OCI-M2 (cell line): ENCODE measurements around the gene INSYN2B.
"Not testable (repeated sequence)": the region's sequence is repeated elsewhere in the genome, so short reads cannot be mapped to it uniquely, and the experiment has no call there.

Experiments
- DNase-seq: peaks from one replicate; lab custom pipeline; 2025; ENCODE audit not compliant: unreplicated experiment; lab: John Stamatoyannopoulos, UW

Gene INSYN2B

GRCh38 chr5:169973056-169973455 lies 7.2 kb downstream of the INSYN2B start:
- DNase-seq, result no peak

DNA sequence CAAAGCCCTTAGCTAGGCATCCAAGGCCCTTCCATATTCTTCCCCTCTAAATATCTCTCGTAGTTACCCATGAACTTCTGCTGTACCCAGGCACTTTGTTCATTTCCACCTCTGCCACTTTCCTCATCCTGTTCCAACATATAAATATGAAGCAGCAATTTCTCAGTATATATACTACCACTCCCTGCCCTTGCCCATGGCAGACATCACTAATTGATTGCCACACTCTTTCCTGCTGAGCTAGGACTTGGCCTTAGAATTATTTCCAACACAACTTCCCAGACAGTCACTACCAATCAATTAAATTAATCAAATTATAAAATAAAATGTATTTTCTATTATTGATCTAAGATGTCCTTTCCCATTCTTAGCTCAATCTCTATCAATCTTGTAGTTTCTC lies 8.5 kb downstream of the INSYN2B start:
- DNase-seq, result no peak

DNA sequence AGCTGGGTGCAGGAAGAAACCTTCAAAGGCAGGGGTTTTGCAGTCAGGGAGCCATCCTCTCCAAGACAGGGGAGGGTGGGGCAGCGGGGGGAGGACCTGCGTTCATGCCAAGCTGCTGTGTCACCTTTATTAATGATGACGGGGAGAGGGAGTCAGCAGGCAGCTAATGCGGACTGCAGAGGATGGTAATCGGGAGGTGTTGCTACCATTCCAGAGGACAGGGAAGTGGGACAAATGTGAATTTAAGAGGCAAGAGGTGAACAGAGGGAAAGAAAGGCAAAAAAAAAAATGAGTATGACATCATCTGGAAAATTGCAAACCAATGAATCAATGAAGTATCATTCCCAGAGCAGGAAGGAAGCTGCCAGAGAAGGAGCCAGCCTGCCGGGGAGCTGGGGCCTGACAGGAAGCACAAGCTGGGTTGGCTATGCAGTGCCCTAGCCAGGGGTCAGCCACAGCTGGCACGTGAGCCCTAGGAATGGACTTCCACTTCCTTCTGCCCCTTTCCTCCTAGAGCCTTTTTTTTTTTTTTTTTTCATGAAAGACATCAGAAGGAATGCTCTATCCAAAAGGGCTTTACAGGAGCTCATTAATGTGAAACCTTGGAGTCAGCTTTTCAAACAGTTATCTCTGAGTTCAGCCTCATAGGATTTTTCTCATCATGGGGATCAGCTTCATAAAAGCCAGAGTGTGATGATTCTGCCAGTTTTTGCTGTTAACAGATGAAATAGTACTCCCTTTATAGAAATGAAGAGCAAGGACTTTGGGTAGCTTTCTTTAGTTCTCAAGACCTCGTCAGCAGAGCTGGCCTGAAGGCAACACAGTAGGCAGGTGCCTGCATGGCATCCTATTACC lies 9.2 kb downstream of the INSYN2B start:
- DNase-seq, result no peak

- DNase-seq, result no peak
Measured at GRCh38 chr5:169970339-169970738, 10.0 kb downstream of the INSYN2B start.

GRCh38 chr5:169964246-169964645 lies 16.0 kb downstream of the INSYN2B start:
- DNase-seq, result no peak

DNA sequence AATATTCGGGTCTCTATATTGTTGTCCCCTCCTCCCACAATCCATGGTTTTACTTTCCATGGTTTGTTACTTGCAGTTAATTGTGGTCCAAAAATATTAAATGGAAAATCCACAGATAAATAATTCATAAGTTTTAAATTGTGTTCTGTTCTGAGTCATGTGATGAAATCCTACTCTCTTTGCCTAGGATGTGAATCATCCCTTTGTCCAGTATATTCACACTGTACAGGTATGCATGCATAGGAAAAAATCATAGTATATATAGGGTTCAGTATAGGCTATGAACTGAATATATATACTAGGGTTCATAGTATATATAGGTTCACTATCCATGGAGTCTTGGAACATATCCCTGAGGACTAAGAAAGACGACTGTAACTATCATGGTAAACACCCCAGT lies 19.6 kb downstream of the INSYN2B start:
- DNase-seq, result no peak

DNA sequence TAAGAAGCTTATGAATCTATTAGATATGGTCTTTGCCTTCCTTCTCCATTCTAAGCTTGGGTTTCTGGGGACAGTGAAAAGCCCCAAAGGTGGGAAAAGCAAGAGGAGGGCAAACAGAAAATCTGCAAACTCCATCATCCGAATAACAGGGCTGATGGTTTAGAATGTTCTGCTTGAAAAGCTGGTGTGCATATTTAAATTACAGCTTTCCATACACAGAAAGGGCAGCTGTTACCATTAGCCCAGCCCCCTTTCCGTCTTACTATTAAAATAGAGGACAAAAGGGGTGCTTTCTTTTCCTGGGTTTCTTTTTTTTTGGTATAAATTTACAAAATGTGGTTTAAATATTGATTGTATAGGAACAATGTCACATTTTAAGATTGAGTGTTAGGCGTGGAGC lies 22.0 kb downstream of the INSYN2B start:
- no peak for DNase-seq

GRCh38 chr5:169956756-169957155 lies 23.5 kb downstream of the INSYN2B start:
- no peak for DNase-seq

GRCh38 chr5:169956126-169956525 lies 24.2 kb downstream of the INSYN2B start:
- no peak for DNase-seq

DNA sequence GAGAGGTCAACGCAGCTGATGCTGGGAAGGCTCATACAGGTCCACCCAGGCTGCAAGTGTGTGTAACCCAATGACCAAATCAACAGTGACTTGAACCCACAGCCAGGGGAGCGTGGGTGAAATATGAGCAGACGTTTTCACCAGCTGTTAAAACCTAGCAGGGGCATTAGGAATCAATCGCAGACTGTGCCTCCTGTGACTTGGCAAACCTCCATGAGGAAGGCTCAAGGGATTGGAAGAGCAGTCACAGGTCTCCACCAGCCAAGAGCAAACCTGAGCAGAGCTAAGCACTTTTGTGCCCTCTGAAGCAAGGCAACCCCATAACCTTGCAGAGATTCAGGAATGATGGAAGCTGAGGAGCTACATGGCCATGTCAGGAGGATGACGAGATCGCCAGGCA lies 25.5 kb downstream of the INSYN2B start:
- no peak for DNase-seq

DNA sequence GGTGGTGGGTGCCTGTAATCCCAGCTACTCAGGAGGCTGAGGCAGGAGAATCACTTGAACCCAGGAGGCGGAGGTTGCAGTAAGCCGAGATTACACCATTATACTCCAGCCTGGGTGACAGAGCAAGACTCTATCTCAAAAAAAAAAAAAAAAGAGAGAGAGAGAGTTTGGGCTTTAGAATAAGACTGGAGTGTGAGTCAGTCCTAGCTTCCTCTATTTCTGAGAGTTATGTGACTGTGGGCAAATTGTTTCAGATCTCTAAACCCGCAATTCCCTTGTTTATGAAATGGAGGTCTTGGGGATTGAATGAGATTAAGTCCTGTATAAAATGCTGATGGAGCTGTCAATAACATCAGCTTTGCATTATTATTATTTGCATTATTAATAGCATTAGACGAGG lies 27.1 kb downstream of the INSYN2B start:
- DNase-seq, result not testable (repeated sequence)

DNA sequence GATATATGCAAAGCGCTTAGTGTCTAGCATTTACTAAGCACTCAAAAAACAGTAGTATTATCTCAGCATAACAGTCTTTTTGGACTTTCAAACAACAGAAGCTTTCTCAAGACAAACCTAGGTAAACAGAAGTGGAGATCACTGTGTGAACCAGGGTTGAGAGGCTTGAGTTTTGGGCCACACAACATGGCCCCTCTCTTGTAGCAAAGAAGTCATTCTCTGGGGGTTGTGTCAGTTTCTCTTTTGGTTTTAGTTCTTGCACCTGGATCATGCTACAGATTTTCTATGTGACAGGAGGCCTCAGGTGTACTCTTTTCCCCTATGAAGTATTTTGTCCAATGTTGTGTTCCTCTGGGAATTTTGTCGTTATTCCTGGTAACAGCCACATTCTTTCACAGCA lies 30.0 kb downstream of the INSYN2B start:
- no peak for DNase-seq

GRCh38 chr5:169946743-169947295 lies 33.5 kb downstream of the INSYN2B start:
- no peak for DNase-seq

DNA sequence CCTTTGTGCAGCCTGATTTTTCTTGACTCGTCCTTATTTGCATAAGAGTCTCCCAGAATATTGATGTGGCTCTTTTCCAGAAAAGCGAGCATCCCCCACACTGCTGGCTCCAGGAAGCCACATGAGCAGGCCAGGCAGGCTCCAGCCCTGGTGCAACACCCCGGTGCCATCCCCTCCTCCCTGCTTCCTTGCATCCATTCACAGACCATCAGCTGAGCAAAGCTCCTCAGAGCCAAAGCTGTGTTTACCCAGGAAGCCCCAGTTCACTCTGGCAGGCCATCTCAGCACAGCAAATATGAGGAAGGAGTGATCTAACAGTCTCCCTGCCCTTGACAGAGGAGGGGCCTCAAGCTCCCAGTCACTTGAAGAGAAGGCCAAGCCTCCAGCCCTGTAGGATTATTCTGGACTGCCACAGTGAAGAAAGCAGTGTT lies 34.4 kb downstream of the INSYN2B start:
- DNase-seq, result no peak

GRCh38 chr5:169944922-169945680 lies 35.2 kb downstream of the INSYN2B start:
- no peak for DNase-seq

GRCh38 chr5:169944115-169944514 lies 36.2 kb downstream of the INSYN2B start:
- no peak for DNase-seq

DNA sequence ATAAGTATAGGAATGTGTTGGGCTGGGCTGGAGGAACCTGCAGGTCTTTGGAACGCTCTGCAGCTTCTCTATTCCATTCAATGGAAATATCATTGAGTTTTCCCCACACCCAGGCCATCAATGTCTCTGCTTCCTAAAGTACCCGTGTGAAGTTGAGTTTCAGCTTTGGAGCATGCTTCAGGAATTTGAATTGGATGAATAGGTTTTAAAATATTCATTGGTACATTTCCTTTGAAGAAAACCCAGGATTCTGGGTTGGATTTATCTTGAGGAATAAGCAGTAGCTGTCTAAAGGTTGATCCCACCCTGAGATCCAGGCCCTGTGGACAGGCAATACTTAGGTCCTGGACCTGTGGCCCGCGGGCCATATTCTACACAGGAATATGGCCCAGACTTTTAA lies 37.3 kb downstream of the INSYN2B start:
- no peak for DNase-seq

GRCh38 chr5:169942181-169942580 lies 38.1 kb downstream of the INSYN2B start:
- no peak for DNase-seq

DNA sequence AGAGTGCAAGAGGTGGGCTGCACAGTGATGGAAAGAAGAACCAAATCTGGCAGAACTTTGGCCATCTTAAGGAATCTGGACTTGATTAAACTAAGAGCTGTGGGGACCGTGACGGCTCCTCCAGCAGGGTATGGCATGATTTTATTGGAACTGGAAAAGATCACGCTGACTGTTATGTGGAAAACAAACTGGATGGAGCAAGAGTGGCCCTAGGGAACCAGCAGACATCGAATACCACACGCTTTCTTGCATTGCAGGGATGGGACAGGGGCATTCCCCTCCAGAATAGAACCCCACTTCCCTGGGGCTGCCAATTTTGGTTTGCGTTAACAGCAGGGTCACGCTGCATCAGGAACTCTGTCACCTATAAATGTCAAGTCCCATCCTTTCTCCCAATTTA lies 38.8 kb downstream of the INSYN2B start:
- no peak for DNase-seq

DNA sequence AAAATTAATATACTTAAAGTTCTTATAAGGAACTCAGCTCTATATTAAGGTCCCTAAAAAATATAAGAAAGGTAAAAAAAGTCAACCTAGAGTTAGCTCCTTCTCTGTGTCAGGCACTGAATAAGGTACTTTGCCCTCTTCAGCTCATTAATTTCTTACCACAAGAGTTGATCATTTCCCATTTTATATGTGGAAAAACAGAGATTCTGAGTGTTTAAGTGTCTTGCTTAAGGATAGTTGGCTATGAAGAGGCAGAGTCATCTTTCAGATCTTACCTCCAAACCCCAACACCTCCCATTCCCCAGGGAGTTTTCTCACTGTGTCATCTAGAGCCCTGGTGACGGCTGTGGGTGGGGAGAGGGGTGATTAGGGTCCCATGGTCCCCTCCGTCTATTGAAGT lies 40.6 kb downstream of the INSYN2B start:
- no peak for DNase-seq

DNA sequence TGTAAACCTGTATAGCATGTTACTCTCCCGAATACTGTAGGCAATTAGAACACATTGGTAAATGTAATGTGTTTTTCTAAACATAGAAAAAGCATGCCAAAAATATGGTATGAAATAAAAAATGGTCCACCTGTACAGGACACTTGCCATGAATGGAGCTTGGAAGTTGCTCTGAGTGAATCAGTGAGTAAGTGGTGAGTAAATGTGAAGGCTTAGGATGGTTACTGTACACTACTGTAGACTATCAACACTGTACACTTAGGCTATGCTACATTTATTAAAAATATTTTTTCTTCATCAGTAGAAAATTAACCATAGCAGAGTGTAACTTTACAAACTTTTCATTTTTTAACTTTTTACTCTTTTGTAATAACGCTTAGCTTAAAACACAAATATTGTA lies 41.9 kb downstream of the INSYN2B start:
- DNase-seq, result no peak

- DNase-seq, result no peak
Measured at GRCh38 chr5:169935762-169936161, 44.5 kb downstream of the INSYN2B start.
